ENCODE data around the gene MROH2B.

Gene MROH2B

DNA sequence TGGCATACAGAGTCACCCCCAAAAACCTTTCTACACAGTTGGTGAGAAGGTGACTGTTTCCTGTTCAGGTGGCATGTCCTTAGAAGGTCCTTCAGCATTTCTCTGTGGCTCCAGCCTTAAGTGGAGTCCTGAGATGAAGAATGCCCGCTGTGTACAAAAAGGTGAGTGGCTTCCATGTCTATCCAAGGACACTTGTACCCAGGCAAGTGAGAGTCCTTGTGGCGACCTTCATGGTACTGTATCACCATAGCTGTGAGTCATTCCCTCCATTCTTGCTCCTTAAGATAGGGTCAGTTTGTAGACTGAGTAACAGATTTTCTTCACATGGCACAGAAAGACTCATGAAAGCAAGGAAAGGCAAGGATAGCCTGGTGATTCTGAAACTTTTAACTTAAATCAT lies 98.7 kb downstream of the MROH2B start:
- no peaks in the 10 kb centered on the region for H3K27me3 Mint-ChIP-seq
- ATAC-seq (replicated peaks), result no peak
- H3K9me3 Mint-ChIP-seq, result no peaks in the 10 kb centered on the region

DNA sequence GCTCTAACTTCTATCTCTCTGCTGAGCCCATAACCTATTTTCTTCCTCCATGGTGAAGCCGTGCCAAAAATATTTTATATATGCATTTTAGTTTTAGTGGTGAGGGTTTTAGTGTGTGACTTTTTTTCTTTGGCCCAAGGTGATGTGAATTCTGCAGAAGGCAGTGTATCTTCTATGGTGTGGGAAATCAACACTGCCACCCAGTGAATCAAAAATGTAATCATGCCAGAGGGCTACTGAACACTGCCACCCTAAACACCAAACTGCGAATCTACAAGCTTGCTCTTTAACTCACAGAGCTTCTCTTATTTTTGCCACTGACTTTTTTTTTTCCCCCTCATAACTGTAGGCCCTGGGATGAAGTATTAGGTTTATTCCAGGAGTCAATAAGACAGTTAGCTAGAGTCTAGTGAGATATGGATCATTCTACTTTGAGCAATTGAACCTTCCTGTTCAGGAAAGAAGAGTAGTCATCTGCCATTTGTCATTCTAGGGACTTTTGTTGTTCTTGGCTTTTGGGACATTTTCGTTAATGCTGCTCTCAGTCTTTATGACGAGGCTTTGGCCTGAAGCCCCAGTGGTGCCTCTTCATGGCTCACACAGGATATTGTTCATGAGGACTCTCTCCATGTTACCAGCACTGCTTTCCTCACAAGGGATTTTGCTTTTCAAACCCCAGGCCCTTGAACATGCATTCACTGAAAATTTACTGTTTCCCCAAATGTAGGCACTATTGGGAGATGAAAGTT lies 108.8 kb downstream of the MROH2B start:
- Mint-ChIP-seq H3K36me3 (no peaks in the 10 kb centered on the region), H3K4me1 (no peaks in the 10 kb centered on the region), H3K4me3 (no peak overlapping the region), H3K27me3 (no peaks in the 10 kb centered on the region), H3K9me3 (peaks cover 3 to 8% of the 10 kb centered on the region in 2 donors), H3K27ac (no peak overlapping the region)
- no peak for ATAC-seq (replicated peaks)
- no peak for DNase-seq

More for the DNA sequence above, 98.7 kb downstream of the MROH2B start:
- Mint-ChIP-seq H3K36me3 (no peaks in the 10 kb centered on the region), H3K4me3 (no peak overlapping the region), H3K27ac (no peak overlapping the region), H3K4me1 (no peaks in the 10 kb centered on the region)
- no peak for DNase-seq

DNA sequence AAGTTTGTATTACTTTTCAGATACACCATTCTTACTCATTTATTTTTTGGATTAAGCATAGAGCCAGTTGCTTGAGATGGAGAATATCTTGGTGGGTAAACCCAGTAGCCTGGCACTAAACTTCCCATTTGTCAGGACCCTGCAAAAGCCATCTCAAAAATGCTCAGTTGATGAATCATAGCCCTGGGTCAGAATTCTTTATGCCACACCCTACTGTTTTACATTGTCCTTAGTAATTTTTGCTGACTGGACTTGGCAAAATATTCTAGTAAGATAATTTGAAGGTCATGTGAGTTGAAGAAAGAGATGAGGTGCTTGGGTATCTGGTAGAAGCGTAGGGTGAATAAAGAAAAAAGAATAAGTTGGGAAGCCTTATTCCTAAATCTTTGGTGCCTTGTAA lies 111.1 kb downstream of the MROH2B start:
- ATAC-seq (replicated peaks) (no peak), DNase-seq (no peak)
- no peak overlapping the region for H3K27ac Mint-ChIP-seq
- no peak overlapping the region for H3K4me3 Mint-ChIP-seq
- H3K9me3 Mint-ChIP-seq, result peaks cover 3 to 8% of the 10 kb centered on the region in 2 donors
- no peaks in the 10 kb centered on the region for H3K27me3 Mint-ChIP-seq
- H3K4me1 Mint-ChIP-seq, result no peaks in the 10 kb centered on the region
- H3K36me3 Mint-ChIP-seq, result no peaks in the 10 kb centered on the region

DNA sequence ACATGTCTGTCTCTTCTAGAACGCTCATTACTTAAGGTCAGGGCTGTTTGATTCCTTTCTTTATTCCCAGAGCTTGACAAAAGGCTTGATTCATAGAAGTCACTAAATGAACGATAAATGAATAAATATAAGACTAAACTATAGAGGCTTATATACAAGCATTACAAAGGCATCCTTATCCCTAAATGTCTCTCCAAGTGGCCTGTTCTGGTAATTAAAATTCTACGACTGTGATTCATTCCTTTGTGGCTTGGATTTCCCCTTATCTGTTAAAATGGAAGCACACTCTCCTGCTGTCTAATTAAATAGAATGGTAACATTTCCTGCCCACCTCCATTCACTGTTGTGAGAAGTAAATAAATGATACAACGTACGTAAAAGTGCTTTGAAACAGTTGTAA lies 112.3 kb downstream of the MROH2B start:
- no peaks in the 10 kb centered on the region for H3K36me3 Mint-ChIP-seq
- H3K27me3 Mint-ChIP-seq, result no peaks in the 10 kb centered on the region
- no peak for ATAC-seq (replicated peaks)
- no peak for DNase-seq
- no peak overlapping the region for H3K27ac Mint-ChIP-seq
- H3K4me3 Mint-ChIP-seq, result no peak overlapping the region
- H3K9me3 Mint-ChIP-seq, result peaks cover 3 to 8% of the 10 kb centered on the region in 2 donors
- no peaks in the 10 kb centered on the region for H3K4me1 Mint-ChIP-seq

DNA sequence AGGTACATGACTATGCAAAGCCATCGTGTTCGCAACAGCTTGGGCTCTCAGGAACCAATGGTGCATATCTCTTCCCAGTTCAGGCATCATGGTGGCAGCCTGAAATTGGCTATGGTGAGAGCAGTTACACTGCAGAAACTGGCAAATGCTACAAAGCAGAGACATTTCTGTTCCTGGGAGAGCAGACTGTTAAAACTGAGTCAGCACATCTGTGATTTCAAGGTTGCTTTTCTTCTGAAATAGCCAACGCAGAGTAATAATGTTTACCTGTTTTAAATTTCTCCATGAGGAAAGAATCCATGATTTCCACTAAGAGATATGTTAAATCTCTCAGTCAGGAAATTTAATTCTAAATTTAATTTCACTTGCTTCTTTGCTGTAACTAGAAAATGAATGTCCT lies 114.1 kb downstream of the MROH2B start:
- H3K4me3 Mint-ChIP-seq, result no peak overlapping the region
- DNase-seq (no peak), ATAC-seq (replicated peaks) (no peak)
- no peaks in the 10 kb centered on the region for H3K27me3 Mint-ChIP-seq
- no peaks in the 10 kb centered on the region for H3K36me3 Mint-ChIP-seq
- no peak overlapping the region for H3K27ac Mint-ChIP-seq
- H3K9me3 Mint-ChIP-seq, result peaks cover 1 to 8% of the 10 kb centered on the region in 2 donors
- no peaks in the 10 kb centered on the region for H3K4me1 Mint-ChIP-seq

DNA sequence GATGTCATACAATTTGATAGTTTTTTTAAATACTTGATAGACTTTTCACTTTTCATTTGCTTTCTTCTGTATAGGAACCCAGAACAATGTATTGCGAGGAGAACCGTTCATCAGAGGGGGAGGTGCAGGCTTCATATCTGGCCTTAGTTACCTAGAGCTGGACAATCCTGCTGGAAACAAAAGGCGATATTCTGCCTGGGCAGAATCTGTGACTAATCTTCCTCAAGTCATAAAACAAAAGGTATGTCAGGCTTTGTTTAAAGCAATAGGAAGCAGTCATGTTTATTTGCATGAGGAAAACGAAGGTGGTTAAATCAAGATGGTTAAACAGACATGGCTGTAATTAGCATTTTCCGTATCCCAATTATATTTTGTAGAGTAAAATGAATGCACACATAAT lies 115.8 kb downstream of the MROH2B start:
- Mint-ChIP-seq H3K27me3 (no peaks in the 10 kb centered on the region), H3K36me3 (no peaks in the 10 kb centered on the region), H3K4me1 (no peaks in the 10 kb centered on the region), H3K27ac (no peak overlapping the region), H3K9me3 (peaks cover 1 to 8% of the 10 kb centered on the region in 2 donors), H3K4me3 (no peak overlapping the region)
- ATAC-seq (replicated peaks), result no peak
- no peak for DNase-seq
